Measurements from ENCODE around the gene ZNF366. TPM values are rescaled to one million over a fixed set of nuclear protein-coding genes. Genes with fewer than 3 reads are reported as not detected.

ZNF366 gene
- total RNA-seq, 1 experiment from 2014 or later = not detected

DNA sequence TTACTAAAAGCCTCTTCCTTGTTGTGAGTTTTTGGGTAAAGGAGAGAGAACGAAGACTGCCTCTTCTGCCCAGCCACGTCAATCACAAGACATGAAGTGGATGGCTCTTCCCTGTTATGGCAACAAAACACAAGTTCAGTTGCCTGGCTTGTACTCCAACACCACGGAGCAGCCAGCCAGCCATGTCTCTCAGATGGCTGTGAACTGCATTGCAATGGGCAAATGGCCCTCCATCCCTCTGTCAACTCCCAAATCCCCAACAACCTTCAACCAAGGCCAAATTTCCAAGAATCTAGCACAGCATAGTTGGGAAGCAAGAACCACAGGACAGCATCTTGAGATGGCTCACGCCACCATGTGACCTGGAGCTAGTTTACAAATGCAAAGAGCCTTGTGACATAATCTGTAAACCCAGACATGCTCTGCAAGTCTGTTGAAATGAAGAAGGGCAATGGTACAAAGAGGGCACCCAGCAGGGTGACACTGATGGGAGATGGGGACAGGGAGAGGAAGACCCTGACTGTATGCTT, 53.9 kb downstream of the ZNF366 start:
- Mint-ChIP-seq H3K27me3 (ENCODE audit: insufficient read depth, unreplicated experiment) (no peaks in the 10 kb centered on the region), H3K4me3 (ENCODE audit: unreplicated experiment) (no peak overlapping the region), H3K4me1 (ENCODE audit: insufficient read depth, unreplicated experiment) (peaks cover 27% of the 10 kb centered on the region), H3K36me3 (ENCODE audit: insufficient read depth, unreplicated experiment) (no peaks in the 10 kb centered on the region), H3K27ac (ENCODE audit: low read depth, unreplicated experiment) (peak overlapping the region; percentile 92), H3K9me3 (ENCODE audit: unreplicated experiment) (no peaks in the 10 kb centered on the region)
- ChIA-PET CTCF (interaction anchor here (0.7 to 1.0 kb wide), 3 partner anchors 21 to 117 kb away, joined by 3 to 4 read pairs (median 3); no protein-coding TSS in a partner anchor), POLR2A (interaction anchor here (0.7 to 8.6 kb wide), 13 partner anchors 10 to 364 kb away, joined by 3 to 65 read pairs (median 10); partner anchors contain the start of gene TNPO1)
- BruUV-seq (replicated peaks) = no TSS peak
- TF ChIP-seq, protein P1, sequence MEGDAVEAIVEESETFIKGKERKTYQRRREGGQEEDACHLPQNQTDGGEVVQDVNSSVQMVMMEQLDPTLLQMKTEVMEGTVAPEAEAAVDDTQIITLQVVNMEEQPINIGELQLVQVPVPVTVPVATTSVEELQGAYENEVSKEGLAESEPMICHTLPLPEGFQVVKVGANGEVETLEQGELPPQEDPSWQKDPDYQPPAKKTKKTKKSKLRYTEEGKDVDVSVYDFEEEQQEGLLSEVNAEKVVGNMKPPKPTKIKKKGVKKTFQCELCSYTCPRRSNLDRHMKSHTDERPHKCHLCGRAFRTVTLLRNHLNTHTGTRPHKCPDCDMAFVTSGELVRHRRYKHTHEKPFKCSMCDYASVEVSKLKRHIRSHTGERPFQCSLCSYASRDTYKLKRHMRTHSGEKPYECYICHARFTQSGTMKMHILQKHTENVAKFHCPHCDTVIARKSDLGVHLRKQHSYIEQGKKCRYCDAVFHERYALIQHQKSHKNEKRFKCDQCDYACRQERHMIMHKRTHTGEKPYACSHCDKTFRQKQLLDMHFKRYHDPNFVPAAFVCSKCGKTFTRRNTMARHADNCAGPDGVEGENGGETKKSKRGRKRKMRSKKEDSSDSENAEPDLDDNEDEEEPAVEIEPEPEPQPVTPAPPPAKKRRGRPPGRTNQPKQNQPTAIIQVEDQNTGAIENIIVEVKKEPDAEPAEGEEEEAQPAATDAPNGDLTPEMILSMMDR (IDR thresholded peaks at IDR 0.05; ENCODE audit: unreplicated experiment) = no peak
- intact Hi-C loops (cut with micrococcal nuclease) = no loop called here
- no peak for DNase-seq (ENCODE audit: unreplicated experiment)

DNA sequence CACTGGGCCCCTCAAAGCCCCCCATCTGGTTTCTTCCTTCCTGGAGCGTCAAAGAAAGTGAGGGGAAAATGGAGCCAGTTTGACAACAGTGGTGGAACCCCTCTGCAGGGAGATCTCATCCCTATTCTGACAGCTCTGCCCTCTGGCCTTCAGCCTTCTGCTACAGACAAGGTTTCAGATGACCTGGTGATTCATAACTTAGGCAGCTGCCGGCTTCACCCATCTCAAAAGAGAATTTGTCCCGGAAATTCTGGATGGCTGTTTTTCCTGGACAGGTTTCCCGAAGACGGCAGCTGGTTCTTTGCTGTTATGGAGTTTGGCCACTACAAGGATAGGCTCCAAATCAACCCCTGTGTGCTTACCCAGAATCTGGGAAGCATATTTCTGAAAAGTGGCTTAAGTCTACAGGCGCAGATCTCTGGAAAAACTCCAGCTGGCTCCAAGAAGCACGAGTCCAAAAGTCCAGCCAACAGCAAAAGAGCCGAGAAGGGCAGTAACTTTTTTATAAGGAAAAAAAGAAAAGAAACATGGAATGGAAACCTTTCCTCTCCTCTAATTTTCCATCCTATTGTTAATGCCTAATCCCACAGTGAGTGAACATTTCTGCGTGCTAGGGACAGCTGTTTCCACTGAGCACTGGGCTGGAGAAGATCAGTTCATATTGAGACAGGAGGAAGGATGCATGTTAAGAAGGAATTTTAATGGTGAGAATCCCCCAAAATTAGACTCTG, 54.5 kb downstream of the ZNF366 start:
- no peaks in the 10 kb centered on the region for H3K27me3 Mint-ChIP-seq (ENCODE audit: insufficient read depth, unreplicated experiment)
- peak; percentile 91 for DNase-seq (ENCODE audit: unreplicated experiment)
- H3K9me3 Mint-ChIP-seq (ENCODE audit: unreplicated experiment) = no peaks in the 10 kb centered on the region
- H3K4me3 Mint-ChIP-seq (ENCODE audit: unreplicated experiment) = peak overlapping the region; percentile 10
- H3K27ac Mint-ChIP-seq (ENCODE audit: low read depth, unreplicated experiment) = peak overlapping the region; percentile 92
- peaks cover 27% of the 10 kb centered on the region for H3K4me1 Mint-ChIP-seq (ENCODE audit: insufficient read depth, unreplicated experiment)
- ChIA-PET POLR2A (interaction anchor here (0.6 to 8.6 kb wide), 16 partner anchors 11 to 365 kb away, joined by 3 to 65 read pairs (median 8); partner anchors contain the start of gene TNPO1), CTCF (interaction anchor here (0.7 to 1.0 kb wide), 2 partner anchors 20 to 49 kb away, joined by 3 to 4 read pairs; no protein-coding TSS in a partner anchor)
- no peaks in the 10 kb centered on the region for H3K36me3 Mint-ChIP-seq (ENCODE audit: insufficient read depth, unreplicated experiment)
- no TSS peak for BruUV-seq (replicated peaks)
- intact Hi-C loops (cut with micrococcal nuclease) = no loop called here
- TF ChIP-seq, protein P1 (IDR thresholded peaks at IDR 0.05; ENCODE audit: unreplicated experiment) = no peak

DNA sequence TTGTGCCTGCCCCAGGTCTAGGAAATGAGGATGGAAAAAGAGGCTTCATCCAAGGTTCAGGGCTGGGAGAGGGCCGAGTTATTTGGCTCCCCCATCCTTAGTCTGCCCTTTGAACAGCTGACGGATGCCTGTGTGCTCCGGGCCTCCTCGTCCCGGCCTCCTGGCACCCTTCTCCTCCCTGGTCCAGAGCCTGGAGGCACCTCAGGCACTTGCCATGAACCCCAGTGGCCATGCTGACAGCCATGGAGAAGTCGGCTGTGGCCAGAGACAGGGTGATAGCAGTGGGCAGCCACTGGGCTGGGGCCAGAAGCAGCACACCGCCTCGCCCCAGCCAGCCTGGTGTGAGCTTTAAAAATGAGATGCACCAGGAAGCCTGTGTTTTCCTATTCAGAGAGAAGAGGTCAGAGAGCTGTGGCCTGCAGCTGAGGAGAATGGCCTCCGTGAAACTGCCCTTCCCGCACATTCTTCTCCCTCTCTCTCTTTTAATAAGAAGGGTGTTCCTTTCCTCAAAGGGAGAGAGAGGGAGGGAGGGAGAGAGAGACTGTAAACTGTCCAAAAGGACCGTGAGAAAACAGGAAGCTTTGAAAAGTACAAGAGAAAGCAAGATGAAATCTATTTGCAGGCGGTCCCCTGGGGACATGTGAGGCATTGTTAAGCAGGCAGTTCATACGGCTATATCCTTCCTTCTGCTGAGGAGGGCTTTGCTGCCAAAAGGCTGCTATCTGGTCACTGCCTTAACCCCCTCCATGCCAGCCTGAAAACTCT, 55.3 kb downstream of the ZNF366 start:
- H3K4me1 Mint-ChIP-seq (ENCODE audit: insufficient read depth, unreplicated experiment) = peaks cover 27% of the 10 kb centered on the region
- no peaks in the 10 kb centered on the region for H3K9me3 Mint-ChIP-seq (ENCODE audit: unreplicated experiment)
- intact Hi-C loops (cut with micrococcal nuclease) = no loop called here
- no TSS peak for BruUV-seq (replicated peaks)
- CTCF ChIA-PET = interaction anchor here (0.6 to 0.9 kb wide), 3 partner anchors 53 to 372 kb away, joined by 3 to 4 read pairs (median 3); no protein-coding TSS in a partner anchor
- POLR2A ChIA-PET = interaction anchor here (0.6 to 8.6 kb wide), 16 partner anchors 10 to 366 kb away, joined by 3 to 65 read pairs (median 8); partner anchors contain the start of gene TNPO1
- DNase-seq (ENCODE audit: unreplicated experiment) = peak; percentile 86
- TF ChIP-seq, protein P1 (IDR thresholded peaks at IDR 0.05; ENCODE audit: unreplicated experiment) = no peak
- H3K27ac Mint-ChIP-seq (ENCODE audit: low read depth, unreplicated experiment) = peak overlapping the region; percentile 92
- H3K4me3 Mint-ChIP-seq (ENCODE audit: unreplicated experiment) = no peak overlapping the region
- no peaks in the 10 kb centered on the region for H3K36me3 Mint-ChIP-seq (ENCODE audit: insufficient read depth, unreplicated experiment)
- H3K27me3 Mint-ChIP-seq (ENCODE audit: insufficient read depth, unreplicated experiment) = no peaks in the 10 kb centered on the region
